Cerebellar nuclear complex (tissue), 1 donor: ENCODE measurements around the gene P2RX4.
"Not testable (repeated sequence)": the region's sequence is repeated elsewhere in the genome, so short reads cannot be mapped to it uniquely, and the experiment has no call there.

Source experiments
- DNase-seq, 2 experiments: peaks; one replicate each; lab custom pipeline; 2025; lab: John Stamatoyannopoulos, UW

Gene P2RX4

GRCh38 chr12:121189131-121189530, 20.8 kb upstream of the P2RX4 start:
- no peak for DNase-seq

GRCh38 chr12:121189619-121190155, 20.2 kb upstream of the P2RX4 start:
- DNase-seq, result no peak

DNA sequence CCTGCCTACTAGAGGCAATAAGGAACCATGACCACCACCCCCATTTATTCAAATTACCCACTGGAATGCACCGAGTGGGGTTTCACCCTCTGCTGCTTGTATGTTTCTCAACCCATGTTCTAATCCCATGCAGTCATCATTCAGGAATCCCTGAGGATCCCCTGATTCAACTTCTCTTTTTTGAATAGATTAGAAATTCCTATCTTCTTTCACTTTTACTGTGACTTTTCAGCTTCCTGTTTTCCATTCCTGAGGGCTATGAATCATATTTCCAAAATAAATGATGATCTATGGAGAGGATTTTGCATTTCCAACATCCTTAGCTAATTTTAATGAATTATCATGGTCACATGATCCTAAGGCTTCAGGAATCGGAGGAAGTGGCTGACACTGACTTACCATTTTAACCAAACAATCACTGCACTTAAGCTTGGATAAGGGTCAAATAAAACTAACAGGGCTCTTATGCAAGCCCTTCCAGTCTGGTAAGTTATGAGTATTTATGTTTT, 19.4 kb upstream of the P2RX4 start:
- no peak for DNase-seq

GRCh38 chr12:121191151-121191550, 18.8 kb upstream of the P2RX4 start:
- no peak for DNase-seq

- no peak for DNase-seq
These were observed 13.0 kb upstream of the P2RX4 start for GRCh38 chr12:121196902-121197301.

- no peak for DNase-seq
These were observed 11.0 kb upstream of the P2RX4 start for GRCh38 chr12:121198949-121199348.

DNA sequence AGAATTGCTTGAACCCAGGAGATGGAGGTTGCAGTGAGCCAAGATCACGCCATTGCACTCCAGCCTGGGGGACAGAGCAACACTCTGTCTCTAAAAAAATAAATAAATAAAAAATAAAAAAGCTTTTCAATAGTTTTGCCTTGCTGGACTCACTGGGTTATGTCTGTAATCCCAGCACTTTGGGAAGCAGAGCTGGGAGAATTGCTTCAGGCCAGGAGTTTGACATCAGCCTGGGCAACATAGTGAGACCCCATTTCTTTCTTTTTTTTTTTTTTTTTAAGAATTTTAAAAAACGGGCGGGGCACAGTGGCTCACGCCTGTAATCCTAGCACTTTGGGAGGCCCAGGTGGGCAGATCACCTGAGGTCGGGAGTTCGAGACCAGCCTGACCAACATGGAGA, 8.8 kb upstream of the P2RX4 start:
- not testable (repeated sequence) for DNase-seq

- DNase-seq, result no peak
These were observed 7.2 kb upstream of the P2RX4 start for GRCh38 chr12:121202407-121203355.

- DNase-seq, result no peak
These were observed 6.4 kb upstream of the P2RX4 start for GRCh38 chr12:121203482-121203881.

GRCh38 chr12:121205491-121205890, 4.4 kb upstream of the P2RX4 start:
- DNase-seq, result no peak

- not testable (repeated sequence) for DNase-seq
These were observed 1.4 kb upstream of the P2RX4 start for GRCh38 chr12:121208571-121208970.

DNA sequence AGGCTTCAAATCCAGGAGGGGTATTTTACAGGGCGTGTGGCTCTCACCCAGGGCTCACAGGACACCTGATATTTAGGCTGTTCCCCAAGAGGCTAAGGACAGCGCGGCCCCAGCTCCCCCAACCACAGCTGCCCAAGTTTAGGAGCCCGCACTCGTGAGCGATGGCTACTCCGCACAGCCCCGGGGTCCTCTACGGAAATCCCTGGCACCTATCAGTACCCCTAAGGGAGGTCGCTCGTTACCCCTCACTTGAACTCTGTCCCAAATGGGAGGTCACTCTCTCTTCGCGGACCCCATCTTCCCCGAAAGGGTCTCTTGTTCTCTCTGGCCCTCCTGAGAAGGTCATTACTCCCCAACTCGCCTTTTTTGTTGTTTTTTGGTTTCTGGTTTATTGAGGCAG, 708 bp upstream of the P2RX4 start:
- DNase-seq, result no peak

- no peak for DNase-seq
These were observed 2.9 kb downstream of the P2RX4 start for GRCh38 chr12:121212875-121213274.

DNA sequence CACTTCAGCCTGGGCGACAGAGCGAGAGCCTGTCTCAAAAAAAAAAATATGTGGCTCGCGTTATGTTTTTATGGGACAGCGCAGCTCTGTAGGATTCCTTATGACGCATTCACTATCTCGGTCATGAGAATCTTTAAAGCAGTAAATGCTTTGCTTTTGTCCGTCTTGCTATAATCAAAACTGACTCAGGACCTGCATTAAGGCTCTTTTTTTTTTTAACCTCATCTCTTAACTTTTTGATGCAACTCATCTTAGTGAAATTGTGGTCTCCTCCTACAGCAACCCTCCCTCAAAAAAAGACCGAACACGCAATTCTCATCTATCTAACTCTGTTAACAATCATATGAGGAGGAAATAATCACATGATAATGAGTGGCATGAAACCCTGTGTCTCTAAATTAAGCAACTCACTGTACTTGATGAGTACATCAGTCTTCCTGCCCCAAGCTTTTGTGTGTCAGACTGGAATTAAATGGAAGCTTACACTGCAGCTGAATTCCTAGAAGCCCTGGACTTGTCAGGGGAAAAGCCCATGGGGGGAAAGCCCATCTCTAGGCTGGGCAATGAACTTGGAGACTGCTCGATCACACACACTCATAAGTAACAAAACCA, 4.3 kb downstream of the P2RX4 start:
- DNase-seq, result no peak

DNA sequence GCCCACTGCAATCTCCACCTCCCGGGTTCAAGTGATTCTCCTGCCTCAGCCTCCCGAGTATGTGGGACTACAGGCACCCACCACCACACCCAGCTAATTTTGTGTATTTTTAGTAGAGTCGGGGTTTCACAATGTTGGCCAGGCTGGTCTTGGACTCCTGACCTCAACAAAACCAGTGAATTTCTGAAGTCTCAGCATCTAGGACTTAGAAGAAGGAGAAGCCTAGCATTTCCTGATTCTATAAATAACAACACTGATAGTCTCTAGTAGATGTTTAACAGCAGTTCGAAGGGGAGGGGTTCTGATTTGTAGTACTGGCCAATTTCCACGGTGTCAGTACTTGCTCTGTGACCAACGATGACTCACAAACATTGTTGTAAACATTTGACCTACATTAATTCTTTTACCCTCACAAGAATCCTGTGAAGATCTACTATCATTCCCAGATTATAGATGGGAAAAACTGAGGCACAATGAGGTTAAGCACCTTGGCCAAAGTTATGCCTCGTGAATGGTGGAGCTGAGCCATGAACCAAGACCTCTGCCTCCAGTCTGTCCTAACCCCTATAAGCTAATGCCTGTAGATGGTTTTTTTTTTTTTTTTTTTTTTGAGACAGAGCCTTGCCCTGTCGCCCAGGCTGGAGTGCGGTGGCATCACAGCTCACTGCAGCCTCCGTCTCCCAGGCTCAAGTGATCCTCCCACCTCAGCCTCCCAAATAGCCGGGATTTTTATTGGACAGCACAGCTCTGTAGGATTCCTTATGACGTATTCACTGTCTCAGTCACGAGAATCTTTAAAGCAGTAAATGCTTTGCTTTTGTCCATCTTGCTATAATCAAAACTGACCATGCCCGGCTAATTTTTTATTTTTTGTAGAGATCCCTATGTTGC, 5.2 kb downstream of the P2RX4 start:
- DNase-seq, result no peak

- no peak for DNase-seq
These were observed 6.2 kb downstream of the P2RX4 start for GRCh38 chr12:121216102-121216501.

DNA sequence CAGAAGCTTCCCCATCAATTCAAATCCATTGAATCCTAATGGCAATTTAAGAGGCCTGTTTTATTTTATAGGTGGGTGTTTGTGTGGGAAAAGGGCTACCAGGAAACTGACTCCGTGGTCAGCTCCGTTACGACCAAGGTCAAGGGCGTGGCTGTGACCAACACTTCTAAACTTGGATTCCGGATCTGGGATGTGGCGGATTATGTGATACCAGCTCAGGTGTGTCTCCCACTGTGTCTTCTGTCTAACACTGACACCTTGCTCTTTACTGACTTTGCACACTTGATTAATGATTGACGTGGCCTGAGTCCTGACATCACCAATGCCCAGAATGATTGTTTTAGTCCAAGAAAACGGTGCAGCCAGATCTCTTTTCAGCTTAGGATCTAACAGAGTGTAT, 7.1 kb downstream of the P2RX4 start:
- DNase-seq, result no peak

DNA sequence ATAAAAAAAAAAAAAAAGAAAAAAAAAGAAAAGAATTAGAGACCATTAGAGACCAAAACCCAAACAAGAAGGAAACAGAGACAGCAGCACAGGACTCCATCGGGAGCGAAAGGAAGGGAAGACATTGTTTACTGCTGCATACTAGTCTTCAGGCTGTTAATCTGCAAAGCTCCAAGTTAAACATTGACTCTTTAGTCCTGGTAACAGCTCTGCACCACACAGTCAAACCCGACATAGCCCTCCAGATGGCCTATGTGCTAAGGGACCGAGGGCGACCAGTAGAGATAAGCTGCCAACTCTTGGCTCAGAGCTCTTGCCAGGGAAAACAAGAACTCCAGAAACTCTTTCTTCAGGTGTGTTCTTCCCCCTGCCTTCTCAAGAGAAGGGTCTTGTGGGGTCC, 7.8 kb downstream of the P2RX4 start:
- DNase-seq, result no peak

DNA sequence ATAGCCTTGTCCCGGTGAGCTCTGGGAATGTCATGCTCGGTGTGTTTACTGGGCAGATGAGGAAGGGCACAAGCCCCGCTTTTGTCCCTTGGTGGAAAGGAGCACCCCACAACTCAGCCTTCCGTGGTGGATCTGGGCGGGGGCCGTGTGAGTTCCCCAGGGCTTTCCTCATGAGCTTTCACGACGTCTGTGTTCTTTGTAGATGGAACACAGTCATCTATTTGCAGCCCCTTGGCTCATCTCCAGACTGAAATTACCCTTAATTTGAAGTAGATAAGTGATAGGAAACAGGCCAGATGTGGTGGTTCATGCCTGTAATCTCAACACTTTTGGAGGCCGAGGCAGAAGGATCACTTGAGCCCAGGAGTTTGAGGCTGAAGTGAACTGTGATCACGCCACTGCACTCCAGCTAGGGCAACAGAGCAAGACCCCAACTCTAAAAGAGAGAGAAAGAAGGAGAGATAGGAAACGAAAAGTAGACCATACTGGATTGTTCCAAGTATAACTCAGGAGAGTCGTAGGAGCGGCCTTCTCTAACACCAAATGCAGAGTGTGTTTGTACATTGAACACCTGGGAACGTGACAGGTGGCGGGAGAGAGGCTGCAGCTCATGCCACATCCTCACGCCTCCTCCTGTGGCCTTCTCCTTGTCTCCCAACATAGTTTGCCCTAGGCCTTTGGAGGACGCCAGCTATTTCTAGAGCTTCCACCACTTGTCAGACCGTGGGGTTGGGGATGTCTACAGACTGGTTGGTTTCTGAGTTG, 8.8 kb downstream of the P2RX4 start:
- DNase-seq, result no peak

- no peak for DNase-seq
These were observed 9.5 kb downstream of the P2RX4 start for GRCh38 chr12:121219353-121219986.

- no peak for DNase-seq
These were observed 12.9 kb downstream of the P2RX4 start for GRCh38 chr12:121222847-121223246.
